HepG2 (cell line): Measurements from ENCODE around the gene HEATR5B. TPM values are rescaled to one million over a fixed set of nuclear protein-coding genes. Genes with fewer than 3 reads are reported as not detected.
A peak's percentile ranks its signal among the peaks of the same experiment; 100 is the strongest.

Experiments
- DZIP1 ChIP-seq: sonication (generic); formaldehyde crosslinking; IDR thresholded peaks from 2 replicates; pipeline ENCODE4 v1.5.0; 2020; ENCODE audit warnings: mild to moderate bottlenecking, missing genetic modification reagents
- MLX ChIP-seq: IDR thresholded peaks from 2 replicates; pipeline ENCODE4 v1.6.1; 2016
- MXD3 ChIP-seq: IDR thresholded peaks from 2 replicates; pipeline ENCODE4 v1.6.1; 2016; ENCODE audit warnings: mild to moderate bottlenecking, missing biosample characterization, missing genetic modification reagents
- SP5 ChIP-seq: IDR thresholded peaks from 2 replicates; pipeline ENCODE4 v1.6.1; 2016; ENCODE audit warnings: low read depth, borderline replicate concordance
- TBL1XR1 ChIP-seq: fragments of 150-350 bp; IDR thresholded peaks from 2 replicates; pipeline ENCODE4 v1.6.1; 2014; ENCODE audit warnings: borderline replicate concordance, low read length; ENCODE audit not compliant: partially characterized antibody
- ZFAT ChIP-seq: sonication (generic); formaldehyde crosslinking; conservative IDR thresholded peaks from 2 replicates; pipeline ENCODE4 v1.8.1; 2023; ENCODE audit warnings: missing genetic modification reagents, inconsistent platforms
- ZMYM2 ChIP-seq: sonication (generic); formaldehyde crosslinking; IDR thresholded peaks from 2 replicates; pipeline ENCODE4 v1.8.0; 2022; ENCODE audit warnings: mild to moderate bottlenecking, missing genetic modification reagents
- ZNF292 ChIP-seq: sonication (generic); formaldehyde crosslinking; IDR thresholded peaks from 2 replicates; pipeline ENCODE4 v1.8.1; 2022; ENCODE audit warnings: mild to moderate bottlenecking, low read depth, missing genetic modification reagents, borderline replicate concordance
- ZNF619 ChIP-seq: sonication (generic); formaldehyde crosslinking; IDR thresholded peaks from 2 replicates; pipeline ENCODE4 v1.4.0; 2020; ENCODE audit warnings: mild to moderate bottlenecking, missing genetic modification reagents
- ZNF788 ChIP-seq: sonication (generic); formaldehyde crosslinking; IDR thresholded peaks from 2 replicates; pipeline ENCODE4 v1.5.0; 2020; ENCODE audit warnings: mild to moderate bottlenecking, missing genetic modification reagents, borderline replicate concordance
- polyA plus RNA-seq, 8 experiments: library from polyadenylated mRNA; depleted of rRNA in 3 of 8; stranded (reverse) in 7 of 8; unstranded in 1 of 8; fragments of >200 nt; fragmentation: Illumina TruSeq in 4 of 8; extraction: Trizol in 4 of 8; gene quantifications; 2 replicates each; pipeline versions ENCODE4 v1.2.1 to v1.2.3, GENCODE V29; 2011 to 2016; ENCODE audit warnings: low read depth in 4 of 8, missing spikeins in 1 of 8, mixed read lengths in 1 of 8; ENCODE audit not compliant: insufficient read depth in 1 of 8
- total RNA-seq, 5 experiments: library from RNA; depleted of rRNA; stranded (reverse); fragments of >200 nt; fragmentation: Illumina TruSeq; extraction: Trizol; gene quantifications; 2 replicates each; pipeline ENCODE4 v1.2.3, GENCODE V29; 2016; ENCODE audit warnings: low read depth in 1 of 5
- TF ChIP-seq, protein P1 (sequence below): sonication (generic); formaldehyde crosslinking; IDR thresholded peaks from 2 replicates; pipeline ENCODE4 v1.8.0; 2022; ENCODE audit warnings: mild to moderate bottlenecking, missing genetic modification reagents; ENCODE audit not compliant: insufficient replicate concordance
- TF ChIP-seq, protein P2 (sequence below): sonication (generic); formaldehyde crosslinking; IDR thresholded peaks from 2 replicates; pipeline ENCODE4 v1.4.0; 2020; ENCODE audit warnings: missing genetic modification reagents
- TF ChIP-seq, protein P3 (sequence below): sonication (generic); formaldehyde crosslinking; IDR thresholded peaks from 2 replicates; pipeline ENCODE4 v1.5.1; 2020; ENCODE audit warnings: mild to moderate bottlenecking, missing genetic modification reagents, moderate library complexity

Gene HEATR5B
- total and polyA plus RNA-seq, 2 of the 13 experiments (the other 11 are each of a cell fraction or from before 2014, with no cell fraction given), result 12.7 to 16.3 TPM

DNA sequence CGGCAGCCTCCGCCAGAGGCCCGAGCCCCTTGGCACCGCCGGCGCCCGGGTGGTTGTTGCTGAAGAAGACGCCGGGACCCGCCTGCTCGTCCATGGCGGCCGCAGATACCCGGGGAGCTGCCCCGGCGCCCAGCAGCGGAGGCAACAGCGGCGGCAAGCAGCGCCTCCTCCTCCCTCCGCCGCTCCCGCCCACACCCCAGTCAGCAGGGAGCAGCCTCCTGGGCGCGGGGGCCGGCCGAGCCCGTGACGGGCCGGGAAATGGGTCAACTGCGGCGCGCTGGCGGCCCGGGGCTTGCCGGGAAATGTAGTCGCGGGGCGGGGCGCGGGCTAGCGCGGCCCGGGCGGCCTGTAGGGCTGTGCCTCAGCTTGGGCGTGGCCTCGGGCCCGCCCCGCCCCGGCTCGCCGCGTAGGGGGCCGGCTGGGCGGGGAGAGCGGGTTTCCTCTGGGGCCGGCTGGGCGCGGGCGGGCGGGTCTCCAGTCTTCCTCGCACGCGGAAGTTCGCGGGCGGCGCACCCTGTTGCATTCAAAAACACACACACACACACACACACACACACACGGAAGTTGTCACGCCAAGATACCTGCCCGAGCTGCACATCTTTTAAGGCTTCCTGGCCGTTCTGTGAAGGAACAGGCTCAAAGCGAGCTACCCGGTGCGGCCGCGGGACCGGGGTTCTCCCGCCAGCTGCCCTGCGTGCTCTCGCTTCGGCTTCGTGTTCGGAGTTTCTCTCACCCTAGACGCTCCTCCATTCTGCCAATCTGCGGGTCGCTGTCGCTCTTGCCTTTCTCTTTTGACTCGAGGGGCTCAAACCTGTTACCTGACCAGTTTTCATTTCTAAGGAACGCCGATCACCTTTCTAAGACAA lies 117.6 kb downstream of the HEATR5B start, which contains the start of gene STRN (continued):
- peak; percentile 68; the same call in 1 of the 2 replicates for TF ChIP-seq DZIP1
- TF ChIP-seq ZMYM2 (CRISPR knock-in tag), result peak; percentile 54; the same call in 1 of the 2 replicates
- no peak; the same call in 1 of the 2 replicates for TF ChIP-seq ZNF619 (CRISPR knock-in tag)
- peak; percentile 63; the same call in 1 of the 2 replicates for TF ChIP-seq SP5 (CRISPR knock-in tag)
- TF ChIP-seq, protein P1, sequence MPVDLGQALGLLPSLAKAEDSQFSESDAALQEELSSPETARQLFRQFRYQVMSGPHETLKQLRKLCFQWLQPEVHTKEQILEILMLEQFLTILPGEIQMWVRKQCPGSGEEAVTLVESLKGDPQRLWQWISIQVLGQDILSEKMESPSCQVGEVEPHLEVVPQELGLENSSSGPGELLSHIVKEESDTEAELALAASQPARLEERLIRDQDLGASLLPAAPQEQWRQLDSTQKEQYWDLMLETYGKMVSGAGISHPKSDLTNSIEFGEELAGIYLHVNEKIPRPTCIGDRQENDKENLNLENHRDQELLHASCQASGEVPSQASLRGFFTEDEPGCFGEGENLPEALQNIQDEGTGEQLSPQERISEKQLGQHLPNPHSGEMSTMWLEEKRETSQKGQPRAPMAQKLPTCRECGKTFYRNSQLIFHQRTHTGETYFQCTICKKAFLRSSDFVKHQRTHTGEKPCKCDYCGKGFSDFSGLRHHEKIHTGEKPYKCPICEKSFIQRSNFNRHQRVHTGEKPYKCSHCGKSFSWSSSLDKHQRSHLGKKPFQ (CRISPR knock-in tag), result peak; percentile 93
- peak; percentile 77 for TF ChIP-seq ZNF292 (CRISPR knock-in tag)
- TF ChIP-seq, protein P2, sequence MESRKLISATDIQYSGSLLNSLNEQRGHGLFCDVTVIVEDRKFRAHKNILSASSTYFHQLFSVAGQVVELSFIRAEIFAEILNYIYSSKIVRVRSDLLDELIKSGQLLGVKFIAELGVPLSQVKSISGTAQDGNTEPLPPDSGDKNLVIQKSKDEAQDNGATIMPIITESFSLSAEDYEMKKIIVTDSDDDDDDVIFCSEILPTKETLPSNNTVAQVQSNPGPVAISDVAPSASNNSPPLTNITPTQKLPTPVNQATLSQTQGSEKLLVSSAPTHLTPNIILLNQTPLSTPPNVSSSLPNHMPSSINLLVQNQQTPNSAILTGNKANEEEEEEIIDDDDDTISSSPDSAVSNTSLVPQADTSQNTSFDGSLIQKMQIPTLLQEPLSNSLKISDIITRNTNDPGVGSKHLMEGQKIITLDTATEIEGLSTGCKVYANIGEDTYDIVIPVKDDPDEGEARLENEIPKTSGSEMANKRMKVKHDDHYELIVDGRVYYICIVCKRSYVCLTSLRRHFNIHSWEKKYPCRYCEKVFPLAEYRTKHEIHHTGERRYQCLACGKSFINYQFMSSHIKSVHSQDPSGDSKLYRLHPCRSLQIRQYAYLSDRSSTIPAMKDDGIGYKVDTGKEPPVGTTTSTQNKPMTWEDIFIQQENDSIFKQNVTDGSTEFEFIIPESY, result no peak
- no peak for TF ChIP-seq ZFAT (CRISPR knock-in tag)
- TF ChIP-seq, protein P3, sequence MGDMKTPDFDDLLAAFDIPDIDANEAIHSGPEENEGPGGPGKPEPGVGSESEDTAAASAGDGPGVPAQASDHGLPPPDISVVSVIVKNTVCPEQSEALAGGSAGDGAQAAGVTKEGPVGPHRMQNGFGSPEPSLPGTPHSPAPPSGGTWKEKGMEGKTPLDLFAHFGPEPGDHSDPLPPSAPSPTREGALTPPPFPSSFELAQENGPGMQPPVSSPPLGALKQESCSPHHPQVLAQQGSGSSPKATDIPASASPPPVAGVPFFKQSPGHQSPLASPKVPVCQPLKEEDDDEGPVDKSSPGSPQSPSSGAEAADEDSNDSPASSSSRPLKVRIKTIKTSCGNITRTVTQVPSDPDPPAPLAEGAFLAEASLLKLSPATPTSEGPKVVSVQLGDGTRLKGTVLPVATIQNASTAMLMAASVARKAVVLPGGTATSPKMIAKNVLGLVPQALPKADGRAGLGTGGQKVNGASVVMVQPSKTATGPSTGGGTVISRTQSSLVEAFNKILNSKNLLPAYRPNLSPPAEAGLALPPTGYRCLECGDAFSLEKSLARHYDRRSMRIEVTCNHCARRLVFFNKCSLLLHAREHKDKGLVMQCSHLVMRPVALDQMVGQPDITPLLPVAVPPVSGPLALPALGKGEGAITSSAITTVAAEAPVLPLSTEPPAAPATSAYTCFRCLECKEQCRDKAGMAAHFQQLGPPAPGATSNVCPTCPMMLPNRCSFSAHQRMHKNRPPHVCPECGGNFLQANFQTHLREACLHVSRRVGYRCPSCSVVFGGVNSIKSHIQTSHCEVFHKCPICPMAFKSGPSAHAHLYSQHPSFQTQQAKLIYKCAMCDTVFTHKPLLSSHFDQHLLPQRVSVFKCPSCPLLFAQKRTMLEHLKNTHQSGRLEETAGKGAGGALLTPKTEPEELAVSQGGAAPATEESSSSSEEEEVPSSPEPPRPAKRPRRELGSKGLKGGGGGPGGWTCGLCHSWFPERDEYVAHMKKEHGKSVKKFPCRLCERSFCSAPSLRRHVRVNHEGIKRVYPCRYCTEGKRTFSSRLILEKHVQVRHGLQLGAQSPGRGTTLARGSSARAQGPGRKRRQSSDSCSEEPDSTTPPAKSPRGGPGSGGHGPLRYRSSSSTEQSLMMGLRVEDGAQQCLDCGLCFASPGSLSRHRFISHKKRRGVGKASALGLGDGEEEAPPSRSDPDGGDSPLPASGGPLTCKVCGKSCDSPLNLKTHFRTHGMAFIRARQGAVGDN (CRISPR knock-in tag), result peak; percentile 96
- TF ChIP-seq ZNF788, result peak; percentile 82; the same call in 1 of the 2 replicates
- TF ChIP-seq MLX (CRISPR knock-in tag), result peak; percentile 13; the same call in 1 of the 2 replicates
- peak; percentile 79 for TF ChIP-seq MXD3 (CRISPR knock-in tag)
- no peak for TF ChIP-seq TBL1XR1
